Posterior cingulate gyrus (tissue), 11 donors: ENCODE data around the gene CNTFR.

Source experiments
- DNase-seq, 10 donors: peaks; one replicate each; pipeline versions ENCODE4 v3.0.0 to v3.0.0-alpha.2; 2020 to 2021; ENCODE audit warnings: mixed read lengths in 3 of 10
- intact Hi-C: fragments of 100-400 bp; cut with DNase I; formaldehyde crosslinking; loops from one replicate; pipeline ENCODE4 v1.15.1; 2023

Gene CNTFR

DNA sequence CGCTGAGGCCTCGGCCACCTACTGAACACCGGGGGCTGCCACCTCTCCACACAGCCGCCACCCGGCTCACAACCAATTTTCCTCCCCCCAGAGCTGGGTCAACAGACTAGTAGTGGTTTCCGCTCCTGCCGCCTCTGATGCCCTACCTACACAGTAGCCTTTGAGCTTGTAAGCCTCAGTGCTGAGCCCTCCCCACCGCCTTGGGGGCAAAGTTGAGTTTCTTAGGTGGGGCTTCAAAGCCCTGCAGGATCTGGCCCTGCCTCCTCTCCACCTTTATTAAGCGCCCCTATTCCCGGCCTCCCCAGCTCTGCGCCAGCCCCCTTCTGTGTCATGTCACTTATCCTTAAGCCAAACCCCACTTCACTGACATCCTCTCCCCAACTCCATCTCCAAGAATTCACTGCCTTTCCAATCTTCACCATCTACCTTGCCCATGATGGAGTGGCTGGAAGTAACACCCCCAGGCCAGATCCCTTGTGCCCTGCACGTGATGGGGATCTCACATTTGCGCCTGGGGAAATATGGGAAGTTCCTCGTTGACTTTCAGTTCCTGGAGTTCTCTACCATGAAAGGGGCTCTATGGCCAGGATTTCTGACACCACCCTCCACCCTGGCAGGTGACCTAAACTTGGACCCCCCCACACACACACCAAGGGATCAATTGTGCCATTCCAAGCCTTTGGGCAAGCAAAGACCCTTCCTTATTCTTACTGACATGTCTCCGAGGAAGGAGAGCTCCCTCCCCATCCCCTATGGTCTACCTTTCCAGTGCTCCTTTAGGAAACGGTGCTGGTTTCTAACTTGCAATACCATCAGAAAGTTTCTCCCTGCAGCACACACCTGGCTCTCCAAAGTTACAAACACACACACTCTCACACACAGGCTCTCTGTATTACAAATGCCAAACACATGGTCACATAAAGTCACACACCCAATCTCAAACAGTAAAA is 2.7 kb upstream of the CNTFR start:
- intact Hi-C loops = loop anchor here (1.0 to 5.0 kb wide), 4 partner anchors 44 to 189 kb away; no protein-coding TSS in a partner anchor

GRCh38 chr9:34591248-34591916 is 1.9 kb upstream of the CNTFR start:
- peak; percentile 85 to 98 (median 91) for DNase-seq
- intact Hi-C loops = loop anchor here (1.0 to 5.0 kb wide), 3 partner anchors 43 to 154 kb away; no protein-coding TSS in a partner anchor

More for the DNA sequence above, 2.7 kb upstream of the CNTFR start:
- no peak for DNase-seq

DNA sequence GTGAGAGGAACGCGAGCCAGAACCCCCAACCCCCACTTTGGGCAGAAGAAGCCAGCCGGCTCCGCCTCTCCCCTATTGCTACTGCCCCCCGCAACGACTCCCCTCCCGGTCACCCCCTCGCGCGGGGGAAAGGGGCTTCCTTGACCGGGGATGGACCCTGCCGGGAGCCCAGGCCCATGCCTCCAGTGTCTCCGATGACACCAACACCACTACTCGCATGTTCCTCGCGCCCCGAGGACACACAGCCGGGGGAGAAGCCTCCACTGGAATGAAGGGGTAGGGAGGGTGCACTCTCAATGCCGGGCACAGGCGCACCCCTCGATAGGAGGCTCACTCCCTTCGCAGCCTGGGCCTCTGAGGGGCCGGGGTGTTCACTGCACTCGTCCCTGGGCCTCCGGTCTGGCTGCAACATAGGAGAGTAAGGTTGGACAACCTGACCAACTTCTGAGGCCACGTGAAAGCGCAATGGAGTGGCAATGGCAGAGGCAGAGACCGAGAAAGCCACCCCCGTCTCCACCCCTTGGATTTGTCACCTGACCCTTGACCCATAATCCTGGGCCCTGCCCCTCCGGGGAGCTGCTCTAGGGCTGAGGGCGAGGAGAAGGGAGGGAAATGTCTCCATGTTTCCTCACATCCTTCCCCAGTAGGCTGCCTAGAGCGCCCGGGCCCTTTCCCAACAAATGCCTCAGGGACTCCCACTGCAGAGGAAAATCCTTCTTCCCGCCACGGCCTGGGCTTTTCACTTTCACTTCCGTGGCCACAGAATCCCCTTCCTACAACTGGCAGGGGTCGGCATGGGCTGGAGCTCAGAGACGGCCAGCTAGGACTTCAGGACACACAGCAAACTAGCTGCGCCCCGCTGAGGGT is 1.1 kb upstream of the CNTFR start:
- intact Hi-C loops = loop anchor here (1.0 to 5.0 kb wide), 3 partner anchors 42 to 153 kb away; no protein-coding TSS in a partner anchor
- DNase-seq = no peak

- DNase-seq = peak in 1 of 10 donors; percentile 90
- intact Hi-C loops = no loop called here
These were observed 571 bp downstream of the CNTFR start for GRCh38 chr9:34588671-34589635.

DNA sequence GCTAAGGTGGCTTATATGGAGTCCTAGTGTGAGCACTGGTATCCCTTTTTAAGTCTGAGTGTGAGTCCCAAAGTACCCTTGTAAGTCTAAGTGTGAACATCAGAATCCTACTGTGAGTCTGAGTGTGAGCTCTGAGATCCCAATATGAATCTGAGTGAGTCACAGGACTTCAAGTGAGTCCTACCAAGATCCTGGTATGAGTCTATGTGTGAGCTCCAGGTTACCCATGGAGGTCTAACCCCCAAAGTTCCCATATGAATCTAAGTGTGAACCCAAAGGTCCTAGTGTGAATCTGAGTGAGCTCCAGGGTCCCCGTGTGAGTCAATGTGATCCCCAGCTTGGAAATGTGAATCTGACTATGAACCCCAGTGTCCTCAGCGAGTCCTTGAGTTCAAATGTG is 2.3 kb downstream of the CNTFR start:
- intact Hi-C loops = no loop called here
- no peak for DNase-seq

DNA sequence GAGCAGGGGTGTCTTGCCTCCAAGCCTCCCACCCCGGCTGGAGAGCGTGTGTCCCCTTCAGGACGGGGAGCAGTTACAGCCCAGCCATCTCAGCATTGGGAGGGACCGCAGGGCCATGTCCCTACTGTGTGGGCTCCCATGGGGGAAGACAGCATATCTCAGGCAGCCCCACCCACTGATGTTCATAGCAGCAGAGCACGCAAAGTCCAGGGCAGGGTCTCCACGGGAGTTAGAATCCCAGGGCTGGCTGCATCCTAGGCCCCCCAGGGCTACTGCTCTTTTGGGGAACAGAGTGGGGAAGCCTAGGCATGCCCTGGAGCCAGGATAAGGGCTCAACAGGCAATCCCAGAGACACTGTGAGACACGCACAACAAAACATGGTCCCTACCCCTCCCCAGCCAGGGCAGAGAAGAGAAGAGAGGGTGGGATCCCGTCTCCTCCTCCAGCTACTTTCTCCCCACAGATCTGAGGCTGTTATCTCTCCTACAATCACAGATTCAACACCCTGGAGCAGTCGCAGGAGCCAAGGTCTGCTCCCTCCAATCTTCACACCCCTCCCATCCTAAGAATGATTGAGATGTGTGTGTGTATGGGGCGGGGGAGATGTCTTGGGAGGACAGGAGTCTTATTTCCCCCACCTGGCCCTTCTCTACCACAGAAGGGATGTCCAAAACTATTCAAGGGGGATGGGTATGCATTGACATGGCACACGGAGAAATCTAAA is 3.4 kb downstream of the CNTFR start:
- no peak for DNase-seq
- intact Hi-C loops = no loop called here

DNA sequence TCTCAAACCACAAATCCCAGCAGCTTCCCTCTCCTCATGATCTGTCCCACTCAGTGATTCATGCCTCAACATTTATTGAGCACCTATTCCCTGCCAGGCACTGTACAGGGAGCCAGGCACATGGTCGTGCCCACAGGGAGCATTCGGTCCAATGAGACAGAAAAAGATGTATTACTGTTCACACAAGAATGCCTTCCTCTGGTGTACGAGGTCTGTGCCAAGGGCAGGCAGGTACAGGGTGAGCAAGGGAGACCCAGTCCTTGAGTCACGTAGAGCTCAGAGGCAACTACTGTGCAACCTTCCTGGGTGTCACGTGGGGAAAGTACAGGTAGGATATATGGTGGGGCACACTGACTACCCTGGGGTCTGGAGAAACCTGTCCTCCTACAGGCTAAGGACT is 4.6 kb downstream of the CNTFR start:
- intact Hi-C loops = no loop called here
- peak in 1 of 10 donors; percentile 43 for DNase-seq

DNA sequence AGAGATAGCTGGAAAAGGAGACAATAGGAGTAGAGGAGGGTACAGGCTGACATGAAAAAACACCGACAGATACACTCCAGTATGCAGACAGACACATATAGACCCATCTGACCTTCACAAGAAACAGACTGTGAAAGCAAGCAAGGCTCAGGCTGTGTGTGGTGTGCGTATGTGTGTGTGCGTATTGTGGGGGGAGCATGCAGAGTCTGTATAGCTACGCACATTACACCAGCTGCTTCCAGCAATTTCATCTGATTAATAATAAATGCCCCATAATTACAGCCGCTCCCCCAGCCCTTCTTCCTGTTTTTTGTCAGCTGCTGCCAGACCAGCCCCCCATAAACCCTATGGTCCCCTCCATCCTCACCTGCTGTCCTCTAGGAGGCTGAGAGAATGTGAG is 6.7 kb downstream of the CNTFR start:
- intact Hi-C loops = no loop called here

GRCh38 chr9:34581318-34581717 is 8.2 kb downstream of the CNTFR start:
- DNase-seq = no peak
- intact Hi-C loops = no loop called here

More for the DNA sequence above, 6.7 kb downstream of the CNTFR start:
- no peak for DNase-seq

- intact Hi-C loops = no loop called here
- DNase-seq = peak in 4 of 10 donors; percentile 27 to 86 (median 32)
These were observed 9.2 kb downstream of the CNTFR start for GRCh38 chr9:34580358-34580757.

DNA sequence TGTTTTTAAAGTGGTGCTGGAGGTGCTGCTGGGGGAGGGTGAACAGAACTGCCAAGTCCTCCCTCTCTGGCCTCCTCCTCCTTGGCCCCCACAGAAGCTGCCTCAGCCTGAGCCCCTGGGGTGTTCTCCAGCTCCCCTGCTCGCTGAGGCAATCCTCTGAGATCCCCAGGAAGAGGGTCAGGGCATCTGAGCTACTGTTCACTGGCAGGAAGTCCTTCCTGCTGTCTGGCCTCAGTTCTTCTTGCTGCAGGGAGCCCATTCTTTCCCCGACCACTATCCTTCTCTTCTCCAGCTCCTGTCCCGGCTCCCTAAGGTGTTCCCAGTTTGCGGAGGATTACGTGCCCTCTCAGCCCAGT is 9.7 kb downstream of the CNTFR start:
- DNase-seq = peak in 1 of 10 donors; percentile 61
- intact Hi-C loops = no loop called here

- peak in 2 of 10 donors; percentile 35 to 59 for DNase-seq
- intact Hi-C loops = no loop called here
These were observed 10.3 kb downstream of the CNTFR start for GRCh38 chr9:34579104-34579807.

DNA sequence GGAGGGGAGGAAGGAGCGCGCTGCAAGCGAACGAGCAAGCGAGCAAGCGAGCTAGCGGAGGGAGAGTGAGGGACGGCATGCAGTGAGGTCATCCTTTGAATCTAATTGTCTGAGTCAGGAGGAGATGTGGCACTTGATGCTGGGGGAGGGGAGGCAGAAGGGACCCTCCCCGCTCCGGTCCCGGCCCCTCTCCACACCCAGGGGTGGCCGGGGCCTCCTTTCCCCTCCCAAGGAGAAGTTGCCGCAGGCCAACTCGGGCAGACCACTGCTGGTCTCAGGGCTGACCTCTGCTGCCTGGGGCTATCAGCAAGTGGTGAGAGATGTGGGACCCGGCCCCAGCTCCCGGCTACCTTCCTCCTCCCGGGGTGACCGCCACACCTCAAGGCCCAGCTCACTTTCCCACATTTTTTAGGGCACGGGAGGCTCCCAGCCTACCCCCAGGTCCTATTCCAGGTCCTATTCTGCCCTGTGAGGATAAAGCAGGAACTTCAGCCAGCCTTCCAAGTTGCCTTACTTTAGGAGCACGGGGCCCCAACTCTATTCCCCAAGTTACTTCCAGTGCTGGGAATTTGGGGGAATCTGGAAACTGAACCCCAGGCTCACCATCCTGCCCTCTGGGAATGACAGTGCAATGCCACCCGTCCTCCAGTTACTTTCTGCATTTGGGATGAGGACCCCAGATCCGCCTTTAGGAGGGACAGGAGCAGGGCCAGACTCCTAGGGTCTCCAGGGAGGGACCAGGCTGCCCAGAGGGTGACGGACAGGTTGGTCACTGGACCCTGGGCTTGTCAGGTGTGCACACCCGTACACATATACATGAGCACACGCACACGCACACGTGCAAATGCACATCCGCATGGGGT is 11.1 kb downstream of the CNTFR start:
- intact Hi-C loops = no loop called here
- peak in 3 of 10 donors; percentile 28 to 90 (median 77) for DNase-seq

DNA sequence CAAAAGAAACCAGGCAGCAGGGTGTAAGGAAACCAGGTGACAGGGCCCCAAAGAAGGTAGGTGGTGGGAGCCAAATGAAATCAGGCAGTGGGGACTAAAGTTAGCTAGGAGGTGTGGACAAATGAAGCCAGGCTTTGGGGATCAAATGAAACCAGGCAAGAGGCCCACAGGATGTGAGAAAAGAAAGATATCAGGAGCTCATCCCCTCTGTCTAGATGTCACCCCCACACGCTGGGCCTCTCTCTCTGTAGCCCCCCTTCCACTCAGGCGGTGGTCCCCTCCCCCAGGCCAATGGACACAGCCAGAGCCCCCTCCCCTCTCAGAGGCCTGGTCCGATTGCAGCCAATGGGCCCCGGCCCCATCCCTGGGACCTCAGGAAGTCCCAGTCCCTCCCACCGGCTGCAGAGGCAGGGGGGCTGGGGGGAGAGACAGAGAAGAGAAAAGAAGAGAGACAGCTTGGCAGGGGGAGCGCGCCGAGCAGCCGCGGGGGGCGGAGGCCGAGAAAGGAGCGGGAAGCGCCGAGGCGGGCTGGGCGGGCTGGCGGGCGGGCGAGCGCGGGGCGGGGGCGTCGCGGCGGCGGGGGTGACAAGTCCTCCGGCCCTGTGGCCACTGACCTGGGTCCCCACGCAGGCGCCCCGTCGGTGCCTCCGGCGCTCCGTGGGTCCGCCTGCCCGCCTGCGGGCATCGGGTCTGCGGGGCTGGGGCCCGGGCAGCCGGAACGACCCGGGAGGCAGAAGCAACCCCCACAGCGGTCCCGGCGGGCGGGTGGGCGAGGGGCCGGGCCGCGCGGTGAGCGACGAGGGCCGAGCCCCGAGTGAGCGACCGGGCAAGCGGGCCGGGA is 11.9 kb downstream of the CNTFR start:
- DNase-seq = peak in 2 of 10 donors; percentile 76 to 77

GRCh38 chr9:34576597-34577399 is 12.7 kb downstream of the CNTFR start:
- intact Hi-C loops = no loop called here
- DNase-seq = peak in 1 of 10 donors; percentile 44

More for the DNA sequence above, 11.9 kb downstream of the CNTFR start:
- intact Hi-C loops = no loop called here
